DMS 273 (cell line): ENCODE data around the gene OTUD7B.
"Not testable (repeated sequence)": the region's sequence is repeated elsewhere in the genome, so short reads cannot be mapped to it uniquely, and the experiment has no call there.

Experiments
- DNase-seq: peaks from one replicate; lab custom pipeline; 2025; ENCODE audit not compliant: unreplicated experiment; lab: John Stamatoyannopoulos, UW

Gene OTUD7B

GRCh38 chr1:149957548-149957947 is 53.0 kb downstream of the OTUD7B start:
- not testable (repeated sequence) for DNase-seq

- DNase-seq = no peak
Measured at GRCh38 chr1:149949911-149950310, 60.6 kb downstream of the OTUD7B start.

DNA sequence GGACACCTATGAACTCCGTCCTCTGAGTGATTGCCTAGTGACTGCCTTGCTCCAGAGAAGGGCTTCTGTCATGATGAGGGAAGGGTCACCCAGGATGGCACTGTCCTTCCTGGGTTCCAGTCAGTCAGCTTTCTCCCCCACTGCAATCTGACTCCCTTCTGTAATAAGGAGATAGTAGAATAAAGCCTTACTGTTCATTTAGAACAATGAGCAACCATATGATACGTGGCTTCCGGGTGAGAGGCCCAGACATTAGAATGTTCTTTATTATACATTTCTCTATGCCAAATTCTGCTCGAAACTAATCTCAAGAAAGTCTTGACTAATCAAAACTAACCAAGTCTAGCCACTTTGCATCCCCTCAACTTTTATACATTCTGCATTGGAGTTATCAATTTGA is 65.3 kb downstream of the OTUD7B start:
- DNase-seq = no peak

- no peak for DNase-seq
Measured at GRCh38 chr1:149942885-149943284, 67.6 kb downstream of the OTUD7B start.

GRCh38 chr1:149942207-149942606 is 68.3 kb downstream of the OTUD7B start:
- DNase-seq = peak; percentile 58

DNA sequence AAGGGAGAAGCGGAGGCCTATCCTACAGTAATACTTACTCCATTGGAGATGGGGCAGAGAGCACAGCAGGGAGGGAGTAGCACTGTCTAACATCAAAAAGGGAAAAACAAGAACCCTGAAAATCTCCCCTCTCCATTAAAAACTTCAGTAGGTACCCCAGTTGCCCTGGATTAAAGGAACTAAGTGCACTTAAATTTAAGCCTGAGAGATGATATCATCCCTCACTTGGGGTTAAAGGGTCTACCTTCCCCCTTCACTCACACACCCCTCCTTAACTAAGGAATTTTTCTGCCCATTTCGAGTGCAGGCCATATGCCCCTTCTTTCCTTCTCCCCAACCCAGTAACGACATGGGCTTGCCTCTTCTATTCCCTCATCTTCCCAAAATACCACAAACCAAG is 70.1 kb downstream of the OTUD7B start:
- no peak for DNase-seq

- not testable (repeated sequence) for DNase-seq
Measured at GRCh38 chr1:149938668-149939003, 71.9 kb downstream of the OTUD7B start.

GRCh38 chr1:149937759-149938158 is 72.8 kb downstream of the OTUD7B start:
- DNase-seq = no peak

GRCh38 chr1:149936992-149937705 is 73.4 kb downstream of the OTUD7B start:
- peak; percentile 35 for DNase-seq

DNA sequence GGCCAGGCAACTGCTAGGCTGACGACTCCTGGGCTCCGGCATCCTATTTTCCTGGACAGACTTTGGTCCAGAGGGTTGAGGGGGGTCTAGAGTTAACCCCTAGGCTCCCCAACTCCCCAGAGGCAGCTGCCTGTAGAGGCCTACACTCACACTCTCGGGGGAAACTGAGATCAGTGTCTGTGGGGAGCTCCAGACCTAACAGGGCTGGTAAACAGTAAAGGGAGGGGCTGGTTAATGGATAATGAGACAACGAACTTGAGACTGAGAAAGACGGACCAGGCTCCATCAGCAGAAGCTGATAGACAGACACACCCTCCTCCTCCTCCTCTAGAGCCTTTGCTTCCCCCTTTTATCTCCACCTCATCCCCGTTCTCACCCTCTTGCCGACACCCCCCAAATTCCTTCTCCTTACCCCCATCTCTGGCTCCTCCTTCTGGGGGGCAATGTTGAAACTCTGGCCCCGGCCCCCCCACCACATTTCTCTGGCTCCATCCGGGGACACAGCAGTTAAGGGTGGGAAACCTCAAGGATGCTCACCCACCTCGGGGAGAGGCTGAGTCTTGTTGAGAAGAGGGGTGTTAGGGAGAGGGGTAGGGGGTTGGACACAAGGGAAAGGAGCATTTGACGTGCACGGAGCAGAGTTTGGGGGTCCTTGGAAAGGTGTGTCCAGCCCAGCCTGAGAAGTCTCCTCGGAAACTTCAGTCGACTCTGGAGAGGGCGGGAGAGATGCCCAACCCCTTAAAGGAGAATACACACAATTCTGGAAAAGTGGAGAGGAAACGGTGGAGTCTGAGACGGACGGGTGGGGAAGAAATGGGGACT is 74.1 kb downstream of the OTUD7B start, which contains the start of gene MTMR11:
Gene MTMR11, minus strand, starts transcription at position 710 of the 822 bp plus-strand sequence. Its CDS starts 232 bp downstream, at position 478.
- DNase-seq = peak; percentile 29

DNA sequence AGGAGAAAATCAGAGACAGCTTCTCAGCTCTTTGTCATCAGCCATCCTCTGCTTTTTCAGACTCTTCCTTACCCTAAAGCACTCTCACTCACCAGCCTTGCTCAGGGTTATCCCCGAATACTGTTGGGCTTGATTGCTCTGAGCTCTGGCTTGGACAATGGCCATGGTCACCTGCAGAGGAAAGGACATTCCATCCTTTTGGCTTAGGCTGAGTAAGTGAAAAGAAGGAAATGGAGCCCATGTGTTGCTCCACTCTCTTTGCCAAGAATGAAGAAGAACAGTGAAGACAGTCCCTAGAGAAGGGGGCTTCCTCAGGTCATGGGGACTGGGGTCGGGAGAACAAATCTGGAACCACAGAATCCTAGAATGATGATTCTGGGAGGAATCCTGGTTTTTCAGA is 76.2 kb downstream of the OTUD7B start:
- DNase-seq = no peak

DNA sequence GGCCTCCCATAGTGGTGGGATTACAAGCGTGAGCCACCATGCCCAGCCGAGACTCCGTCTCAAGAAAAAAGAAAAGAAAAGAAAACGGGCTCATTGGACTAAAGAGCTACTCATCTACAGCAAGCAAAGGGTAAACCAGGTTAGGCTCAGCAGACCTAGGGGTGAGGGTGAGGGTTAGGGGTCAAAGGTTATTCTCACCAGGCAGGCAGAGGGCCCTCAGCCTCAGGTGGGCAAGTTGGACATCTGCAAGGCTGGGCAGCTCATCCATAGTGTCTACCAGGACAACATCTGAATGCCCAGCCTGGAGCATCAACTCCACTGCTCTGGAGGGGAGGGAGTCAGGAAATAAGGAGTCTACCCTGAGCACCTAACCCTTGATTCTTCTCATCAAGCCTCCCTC is 77.3 kb downstream of the OTUD7B start:
- no peak for DNase-seq

GRCh38 chr1:149932474-149932873 is 78.1 kb downstream of the OTUD7B start:
- DNase-seq = no peak

GRCh38 chr1:149931212-149931790 is 79.2 kb downstream of the OTUD7B start:
- DNase-seq = no peak

DNA sequence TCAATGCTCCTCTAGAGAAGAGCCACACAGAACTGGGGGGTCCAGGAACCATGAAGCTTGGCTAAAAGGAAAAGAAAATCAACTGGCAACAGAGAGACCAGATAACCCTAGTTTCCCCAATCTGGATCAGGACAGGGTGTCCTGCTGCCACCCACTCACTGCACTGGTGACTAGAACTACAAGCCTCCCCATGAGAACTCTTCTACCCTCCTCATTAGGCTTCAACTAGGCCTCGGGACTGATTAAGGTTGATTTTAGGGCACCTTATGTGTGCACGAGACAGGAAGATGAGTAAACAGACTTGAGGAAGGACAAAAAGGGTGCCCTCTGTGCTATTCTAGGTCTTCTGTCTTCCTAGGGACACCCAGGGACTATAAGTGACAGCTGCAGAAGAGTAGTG is 80.7 kb downstream of the OTUD7B start:
- no peak for DNase-seq

DNA sequence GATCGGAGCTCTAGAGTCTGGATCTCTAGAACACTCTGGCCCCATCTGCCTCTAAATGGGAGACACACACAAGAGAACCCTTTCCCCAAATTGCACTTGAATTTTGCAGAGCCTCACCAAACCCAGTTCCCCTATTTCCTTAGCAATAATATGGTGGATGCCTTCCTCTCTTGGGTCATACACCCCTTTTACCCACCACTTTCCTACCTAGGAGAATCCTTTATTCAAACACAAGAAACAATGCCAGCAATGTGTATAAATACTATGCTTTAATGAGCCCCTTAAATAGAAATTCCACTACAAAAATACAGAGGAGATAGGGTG is 82.2 kb downstream of the OTUD7B start:
- DNase-seq = no peak

- peak; percentile 98 for DNase-seq
Measured at GRCh38 chr1:149927563-149928400, 82.7 kb downstream of the OTUD7B start, which contains the start of gene SF3B4. TSS of gene SF3B4 (minus strand) at chr1:149927803. CDS start at chr1:149927759, 44 bp downstream.

DNA sequence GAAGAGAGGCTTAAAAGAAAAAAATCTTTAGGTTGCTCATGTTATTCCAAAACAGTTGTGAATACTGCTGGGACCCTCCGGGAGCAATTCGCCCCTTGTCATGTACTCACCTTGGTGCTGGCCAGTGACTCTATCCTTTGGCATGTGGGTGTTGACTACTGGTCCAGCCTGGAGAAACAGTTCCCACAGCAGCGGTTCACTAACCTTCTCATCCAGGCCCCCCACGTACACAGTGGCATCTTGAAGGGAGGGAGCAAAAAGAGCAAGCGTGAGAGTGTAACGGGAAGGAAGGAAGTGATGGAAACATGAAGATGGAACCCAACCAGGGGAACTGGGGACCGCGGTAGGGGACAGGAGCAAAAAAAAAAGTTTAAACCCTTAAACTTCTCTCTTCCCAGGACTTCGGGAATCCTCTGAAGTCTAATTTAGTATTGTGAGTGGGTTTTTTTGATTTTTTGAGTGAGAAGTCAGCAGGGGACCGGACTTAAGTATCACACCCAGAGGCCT is 83.4 kb downstream of the OTUD7B start:
- no peak for DNase-seq

- DNase-seq = no peak
Measured at GRCh38 chr1:149926296-149926695, 84.2 kb downstream of the OTUD7B start.

DNA sequence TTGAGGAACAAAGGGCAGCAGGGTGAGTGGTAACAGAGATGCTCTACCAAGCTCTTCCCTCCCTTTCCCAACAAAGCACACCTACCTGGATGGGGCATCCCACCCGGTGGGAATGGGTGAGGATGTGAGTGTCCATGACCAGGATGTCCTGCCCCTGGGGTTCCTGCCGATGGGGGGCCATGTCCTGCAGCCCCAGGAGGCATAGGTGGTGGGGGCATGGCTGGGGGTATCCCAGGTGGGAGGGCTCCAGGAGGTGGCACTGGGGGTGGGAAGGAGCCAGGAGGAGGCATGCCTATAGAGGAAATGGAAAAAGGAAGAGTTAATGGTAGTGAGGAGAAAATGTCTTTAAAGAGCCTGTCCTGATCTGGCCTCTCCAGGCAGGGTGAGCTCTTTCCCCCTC is 84.8 kb downstream of the OTUD7B start:
- no peak for DNase-seq

DNA sequence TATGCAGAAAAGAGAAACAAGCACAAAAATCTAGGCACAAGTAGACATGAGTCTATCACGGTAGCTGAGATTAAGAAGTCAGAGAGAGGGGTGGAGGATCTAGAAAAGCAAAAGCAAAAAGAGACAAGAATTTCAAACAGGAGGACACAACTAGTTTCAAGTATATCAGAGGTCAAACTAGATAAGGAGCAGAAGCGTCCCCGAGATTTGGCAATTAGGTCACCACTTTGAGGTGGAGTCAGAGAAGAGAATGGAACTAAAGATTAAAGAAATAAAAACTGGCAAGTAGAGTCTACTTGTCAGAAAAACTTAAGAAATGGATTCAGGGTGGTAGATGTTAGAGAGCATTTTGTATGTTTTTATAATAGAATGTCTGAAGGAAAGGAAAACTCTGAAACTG is 85.2 kb downstream of the OTUD7B start:
- DNase-seq = no peak
